ENCODE measurements around the gene KIR3DL3. TPM values are rescaled to one million over a fixed set of nuclear protein-coding genes. Genes with fewer than 3 reads are reported as not detected.

The KIR3DL3 gene
- total RNA-seq, 1 donor from 2014 or later: not detected

Other genes starting within 250 kb of the KIR3DL3 start
- gene LAIR2, start 221.6 kb upstream of the KIR3DL3 start, total RNA-seq: not detected in 3 replicates
- not detected in 3 replicates for gene LILRA2, start 150.7 kb upstream of the KIR3DL3 start, total RNA-seq
- not detected in 3 replicates for gene LILRA1, start 130.8 kb upstream of the KIR3DL3 start, total RNA-seq
- gene LILRB1, start 94.0 kb upstream of the KIR3DL3 start, total RNA-seq: not detected in 3 replicates
- gene LILRB4, start 61.5 kb upstream of the KIR3DL3 start, total RNA-seq: not detected in 3 replicates
- gene KIR2DL3, start 14.1 kb downstream of the KIR3DL3 start, total RNA-seq: not detected in 3 replicates
- not detected in 3 replicates for gene KIR2DL1, start 45.4 kb downstream of the KIR3DL3 start, total RNA-seq
- not detected in 3 replicates for gene KIR2DL4, start 79.2 kb downstream of the KIR3DL3 start, total RNA-seq
- gene KIR3DL1, start 92.0 kb downstream of the KIR3DL3 start, total RNA-seq: not detected in 3 replicates
- gene KIR2DS4, start 108.2 kb downstream of the KIR3DL3 start, total RNA-seq: not detected in 3 replicates
- not detected in 3 replicates for gene KIR3DL2, start 126.0 kb downstream of the KIR3DL3 start, total RNA-seq
- gene FCAR, start 149.8 kb downstream of the KIR3DL3 start, total RNA-seq: not detected in 3 replicates
- not detected in 3 replicates for gene NCR1, start 181.7 kb downstream of the KIR3DL3 start, total RNA-seq
- not detected in 3 replicates for gene NLRP7, start 223.1 kb downstream of the KIR3DL3 start, total RNA-seq
- 19.1 to 21.7 TPM (median 21.1 TPM) in 3 replicates for gene NLRP2, start 241.9 kb downstream of the KIR3DL3 start, total RNA-seq